Naive thymus-derived CD4-positive, alpha-beta T cell (primary cell): ENCODE data around the gene FLNC. TPM values are rescaled to one million over a fixed set of nuclear protein-coding genes. Genes with fewer than 3 reads are reported as not detected.
A peak's percentile ranks its signal among the peaks of the same experiment; 100 is the strongest.

Source experiments
- ATAC-seq: fragments of 150-1000 bp; cut with Tn5 transposase; 2 replicates; pipeline ENCODE4 v1.10.0; 2021; ENCODE audit warnings: mild to moderate bottlenecking, moderate library complexity
- CTCF ChIA-PET: fragments of 350-600 bp; sonication (Branson Sonifier 250); formaldehyde crosslinking; loops from one replicate; lab custom pipeline; 2021; ENCODE audit warnings: antibody characterized with exemption; lab: Charles Lee
- POLR2A ChIA-PET: fragments of 350-600 bp; sonication (Branson Sonifier 250); formaldehyde crosslinking; loops from one replicate; lab custom pipeline; 2021; ENCODE audit warnings: antibody characterized with exemption, inconsistent platforms; lab: Charles Lee
- DNase-seq, 9 donors: peaks; one replicate each; pipeline versions ENCODE4 v3.0.0 to v3.0.0-alpha.2; 2020 to 2022; ENCODE audit warnings: mixed read lengths in 1 of 9
- H3K27ac ChIP-seq: one replicate; pipeline ENCODE4 v1.7.0; 2013; ENCODE audit warnings: mild to moderate bottlenecking, low read depth, low read length, moderate library complexity
- H3K27me3 ChIP-seq, 2 donors: one replicate each; pipeline ENCODE4 v1.7.0; 2013; ENCODE audit warnings: low read length in 2 of 2, mild to moderate bottlenecking in 2 of 2, moderate library complexity in 2 of 2; ENCODE audit not compliant: control insufficient read depth in 2 of 2, insufficient read depth in 2 of 2
- H3K36me3 ChIP-seq, 3 experiments: 1 replicate in 2 of 3; 2 replicates in 1 of 3; pipeline ENCODE4 v1.7.0; 2013; ENCODE audit warnings: low read length in 3 of 3, mild to moderate bottlenecking in 3 of 3, moderate library complexity in 1 of 3; ENCODE audit not compliant: insufficient read depth in 3 of 3, control insufficient read depth in 2 of 3
- H3K4me1 ChIP-seq, 2 donors: one replicate each; pipeline ENCODE4 v1.7.0; 2013; ENCODE audit warnings: low read length in 2 of 2, mild to moderate bottlenecking in 2 of 2, moderate library complexity in 1 of 2; ENCODE audit not compliant: control insufficient read depth in 2 of 2, insufficient read depth in 2 of 2
- H3K4me3 ChIP-seq: 2 replicates; pipeline ENCODE4 v1.7.0; 2013; ENCODE audit warnings: mild to moderate bottlenecking, low read length
- H3K9me3 ChIP-seq, 3 experiments: 1 replicate in 2 of 3; 2 replicates in 1 of 3; pipeline ENCODE4 v1.7.0; 2013; ENCODE audit warnings: low read length in 3 of 3; ENCODE audit not compliant: control insufficient read depth in 2 of 3
- H3K27ac Mint-ChIP-seq, 9 donors: one replicate each; pipeline ENCODE4 v1.8.0; 2020 to 2022; ENCODE audit warnings: mixed read lengths in 9 of 9, mild to moderate bottlenecking in 8 of 9, moderate library complexity in 5 of 9, inconsistent platforms in 2 of 9
- H3K27me3 Mint-ChIP-seq, 5 donors: one replicate each; pipeline ENCODE4 v1.8.0; 2021 to 2022; ENCODE audit warnings: mixed read lengths in 5 of 5, mild to moderate bottlenecking in 1 of 5
- H3K36me3 Mint-ChIP-seq, 5 donors: one replicate each; pipeline ENCODE4 v1.8.0; 2020 to 2022; ENCODE audit warnings: mixed read lengths in 5 of 5, mild to moderate bottlenecking in 3 of 5, inconsistent platforms in 1 of 5
- H3K4me1 Mint-ChIP-seq, 7 donors: one replicate each; pipeline ENCODE4 v1.8.0; 2020 to 2022; ENCODE audit warnings: mixed read lengths in 7 of 7, mild to moderate bottlenecking in 3 of 7, inconsistent platforms in 1 of 7
- H3K4me3 Mint-ChIP-seq, 10 donors: one replicate each; pipeline ENCODE4 v1.8.0; 2020 to 2022; ENCODE audit warnings: mild to moderate bottlenecking in 10 of 10, mixed read lengths in 10 of 10, moderate library complexity in 6 of 10, inconsistent platforms in 2 of 10
- H3K9me3 Mint-ChIP-seq, 11 donors: one replicate each; pipeline ENCODE4 v1.8.0; 2020 to 2022; ENCODE audit warnings: mixed read lengths in 11 of 11, mild to moderate bottlenecking in 4 of 11, inconsistent platforms in 1 of 11, moderate library complexity in 1 of 11
- intact Hi-C, 2 donors: fragments of 100-400 bp; cut with micrococcal nuclease; formaldehyde crosslinking; loops; one replicate each; pipeline ENCODE4 v1.15.1; 2023
- polyA plus RNA-seq, 2 donors: library from polyadenylated mRNA; unstranded; fragments of 300-500 nt; fragmentation: Illumina TruSeq; gene quantifications; one replicate each; pipeline ENCODE4 v1.2.3, GENCODE V29; 2021
- total RNA-seq, 6 experiments: library from RNA in 5 of 6; stranded (reverse) in 5 of 6; gene quantifications; 1 replicate in 5 of 6; 2 replicates in 1 of 6; pipeline ENCODE4 v1.2.3 and lab custom pipeline; 2021 to 2026

FLNC gene
- total and polyA plus RNA-seq, 7 experiments from 2014 or later, result 0.05 to 0.19 TPM; not detected in 5

DNA sequence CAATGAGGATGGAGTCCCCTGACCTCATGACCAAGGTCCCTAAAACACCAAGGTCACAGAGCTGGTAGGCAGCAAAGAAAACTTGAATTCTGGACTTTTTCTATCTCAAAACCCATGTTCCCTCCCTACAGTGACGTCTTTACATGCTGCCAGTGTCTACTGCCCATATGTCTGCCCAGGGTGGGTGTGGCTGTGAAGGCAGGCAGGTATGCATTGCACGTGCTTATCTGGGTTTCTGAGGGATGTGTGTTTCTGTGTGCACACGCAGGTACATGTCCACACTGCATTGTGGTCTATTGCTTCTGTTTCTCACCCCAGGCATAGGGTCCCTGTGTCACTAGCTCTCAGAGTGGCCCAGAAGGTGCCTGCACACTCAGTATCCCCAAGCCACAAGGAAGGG is 45.9 kb downstream of the FLNC start:
- CTCF ChIA-PET, result no interaction called here

GRCh38 chr7:128876586-128876977 is 46.4 kb downstream of the FLNC start:
- no peak overlapping the region for H3K27ac Mint-ChIP-seq
- H3K27me3 Mint-ChIP-seq, result peaks cover 0 to 6% (median 0%) of the 10 kb centered on the region in 5 donors
- no peaks in the 10 kb centered on the region for H3K27me3 ChIP-seq
- no peaks in the 10 kb centered on the region for H3K9me3 Mint-ChIP-seq
- no peak for ATAC-seq
- peaks cover 0 to 8% (median 0%) of the 10 kb centered on the region in 7 donors for H3K4me1 Mint-ChIP-seq
- intact Hi-C loops, result no loop called here
- CTCF ChIA-PET, result no interaction called here
- POLR2A ChIA-PET, result no interaction called here
- no peak overlapping the region for H3K4me3 Mint-ChIP-seq
- no peaks in the 10 kb centered on the region for H3K36me3 ChIP-seq
- H3K36me3 Mint-ChIP-seq, result no peaks in the 10 kb centered on the region
- H3K4me3 ChIP-seq, result no peak overlapping the region
- no peak overlapping the region for H3K27ac ChIP-seq
- H3K9me3 ChIP-seq, result no peaks in the 10 kb centered on the region
- no peak for DNase-seq
- H3K4me1 ChIP-seq, result no peaks in the 10 kb centered on the region

More for the DNA sequence above, 45.9 kb downstream of the FLNC start:
- peak overlapping the region in 1 of 9 donors; percentile 20 for H3K27ac Mint-ChIP-seq
- POLR2A ChIA-PET, result no interaction called here
- no peaks in the 10 kb centered on the region for H3K27me3 ChIP-seq
- ATAC-seq (no peak), DNase-seq (no peak)
- H3K4me1 ChIP-seq, result no peaks in the 10 kb centered on the region
- no peaks in the 10 kb centered on the region for H3K36me3 ChIP-seq
- H3K27me3 Mint-ChIP-seq, result peaks cover 0 to 9% (median 0%) of the 10 kb centered on the region in 5 donors
- peaks cover 0 to 8% (median 0%) of the 10 kb centered on the region in 7 donors for H3K4me1 Mint-ChIP-seq
- H3K4me3 Mint-ChIP-seq, result no peak overlapping the region
- no peak overlapping the region for H3K27ac ChIP-seq
- no peaks in the 10 kb centered on the region for H3K36me3 Mint-ChIP-seq
- no peak overlapping the region for H3K4me3 ChIP-seq
- H3K9me3 Mint-ChIP-seq, result no peaks in the 10 kb centered on the region
- intact Hi-C loops, result no loop called here
- no peaks in the 10 kb centered on the region for H3K9me3 ChIP-seq

- Mint-ChIP-seq H3K4me3 (no peak overlapping the region), H3K36me3 (no peaks in the 10 kb centered on the region), H3K27ac (no peak overlapping the region), H3K27me3 (peaks cover 0 to under 1% (median 0%) of the 10 kb centered on the region in 5 donors), H3K4me1 (peaks cover 0 to 8% (median 0%) of the 10 kb centered on the region in 7 donors), H3K9me3 (no peaks in the 10 kb centered on the region)
- ChIA-PET POLR2A (no interaction called here), CTCF (no interaction called here)
- intact Hi-C loops, result no loop called here
- DNase-seq (no peak), ATAC-seq (no peak)
- Histone ChIP-seq H3K9me3 (no peaks in the 10 kb centered on the region), H3K4me3 (no peak overlapping the region), H3K36me3 (no peaks in the 10 kb centered on the region), H3K4me1 (no peaks in the 10 kb centered on the region), H3K27me3 (no peaks in the 10 kb centered on the region), H3K27ac (no peak overlapping the region)
Observed at GRCh38 chr7:128876978-128877755, 47.0 kb downstream of the FLNC start.

DNA sequence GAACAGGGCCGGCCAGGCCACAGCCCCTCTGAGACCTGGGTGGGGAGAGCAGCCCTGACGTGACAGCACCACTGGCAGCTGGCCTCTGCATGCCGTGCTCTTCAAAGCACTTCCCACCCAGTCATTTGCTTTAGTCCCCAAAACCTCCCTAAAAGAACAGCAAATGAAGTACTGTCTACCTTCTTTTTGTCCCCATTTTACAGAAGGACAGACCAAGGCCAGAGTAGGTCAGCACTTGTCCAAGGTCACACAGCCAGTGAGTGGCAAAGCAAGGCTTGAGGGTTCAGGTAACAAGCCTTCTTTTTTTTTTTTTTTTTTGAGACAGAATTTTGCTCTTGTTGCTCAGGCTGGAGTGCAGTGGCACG is 47.5 kb downstream of the FLNC start:
- Mint-ChIP-seq H3K4me1 (peaks cover 0 to 8% (median 0%) of the 10 kb centered on the region in 7 donors), H3K9me3 (no peaks in the 10 kb centered on the region), H3K27ac (no peak overlapping the region), H3K27me3 (no peaks in the 10 kb centered on the region), H3K4me3 (no peak overlapping the region), H3K36me3 (no peaks in the 10 kb centered on the region)
- Histone ChIP-seq H3K4me1 (no peaks in the 10 kb centered on the region), H3K9me3 (no peaks in the 10 kb centered on the region), H3K27ac (no peak overlapping the region), H3K27me3 (no peaks in the 10 kb centered on the region), H3K4me3 (no peak overlapping the region), H3K36me3 (no peaks in the 10 kb centered on the region)
- ATAC-seq (no peak), DNase-seq (no peak)
- POLR2A ChIA-PET, result no interaction called here
- CTCF ChIA-PET, result interaction anchor here (0.6 kb wide), 1 partner anchor 62 kb away, joined by 3 read pairs; no protein-coding TSS in a partner anchor
- intact Hi-C loops, result no loop called here

- Mint-ChIP-seq H3K9me3 (no peaks in the 10 kb centered on the region), H3K4me3 (no peak overlapping the region), H3K27me3 (no peaks in the 10 kb centered on the region), H3K4me1 (peaks cover 0 to 9% (median 0%) of the 10 kb centered on the region in 7 donors), H3K36me3 (no peaks in the 10 kb centered on the region), H3K27ac (peak overlapping the region in 1 of 9 donors; percentile 72)
- intact Hi-C loops, result no loop called here
- Histone ChIP-seq H3K9me3 (no peaks in the 10 kb centered on the region), H3K27ac (no peak overlapping the region), H3K4me3 (no peak overlapping the region), H3K4me1 (no peaks in the 10 kb centered on the region), H3K36me3 (no peaks in the 10 kb centered on the region), H3K27me3 (no peaks in the 10 kb centered on the region)
- CTCF ChIA-PET, result interaction anchor here (0.6 to 1.6 kb wide), 2 partner anchors 62 to 453 kb away, joined by 3 read pairs; no protein-coding TSS in a partner anchor
- DNase-seq (no peak), ATAC-seq (no peak)
- POLR2A ChIA-PET, result no interaction called here
Observed at GRCh38 chr7:128878226-128879105, 48.3 kb downstream of the FLNC start.

- Mint-ChIP-seq H3K4me3 (no peak overlapping the region), H3K9me3 (no peaks in the 10 kb centered on the region), H3K36me3 (no peaks in the 10 kb centered on the region), H3K4me1 (peaks cover 0 to 11% (median 0%) of the 10 kb centered on the region in 7 donors), H3K27me3 (no peaks in the 10 kb centered on the region), H3K27ac (no peak overlapping the region)
- POLR2A ChIA-PET, result no interaction called here
- DNase-seq (no peak), ATAC-seq (no peak)
- intact Hi-C loops, result no loop called here
- Histone ChIP-seq H3K27ac (no peak overlapping the region), H3K9me3 (no peaks in the 10 kb centered on the region), H3K36me3 (no peaks in the 10 kb centered on the region), H3K27me3 (no peaks in the 10 kb centered on the region), H3K4me3 (no peak overlapping the region), H3K4me1 (no peaks in the 10 kb centered on the region)
- CTCF ChIA-PET, result interaction anchor here (1.6 kb wide), 1 partner anchor 454 kb away, joined by 3 read pairs; no protein-coding TSS in a partner anchor
Observed at GRCh38 chr7:128879461-128879938, 49.3 kb downstream of the FLNC start.
